SIG-M5 treated with dmso at 0.1 percent for 504 hours (cell line): ENCODE results near the gene QKI.

Source experiments
- DNase-seq: peaks from one replicate; lab custom pipeline; 2025; ENCODE audit not compliant: unreplicated experiment; lab: John Stamatoyannopoulos, UW

The QKI gene

GRCh38 chr6:163390770-163391169 is 23.7 kb upstream of the QKI start:
- no peak for DNase-seq

- DNase-seq = no peak
Measured at GRCh38 chr6:163391985-163392384, 22.5 kb upstream of the QKI start.

GRCh38 chr6:163392533-163392932 is 22.0 kb upstream of the QKI start:
- DNase-seq = no peak

GRCh38 chr6:163393923-163394322 is 20.6 kb upstream of the QKI start:
- no peak for DNase-seq

- DNase-seq = no peak
Measured at GRCh38 chr6:163394659-163395058, 19.9 kb upstream of the QKI start.

GRCh38 chr6:163395122-163395830 is 19.2 kb upstream of the QKI start:
- no peak for DNase-seq

- DNase-seq = no peak
Measured at GRCh38 chr6:163395831-163396185, 18.7 kb upstream of the QKI start.

- DNase-seq = no peak
Measured at GRCh38 chr6:163397326-163397725, 17.2 kb upstream of the QKI start.

GRCh38 chr6:163398115-163398514 is 16.4 kb upstream of the QKI start:
- no peak for DNase-seq

- DNase-seq = peak; percentile 26
Measured at GRCh38 chr6:163398815-163399214, 15.7 kb upstream of the QKI start.

GRCh38 chr6:163400509-163400908 is 14.0 kb upstream of the QKI start:
- no peak for DNase-seq

GRCh38 chr6:163401039-163401885 is 13.3 kb upstream of the QKI start:
- DNase-seq = no peak

GRCh38 chr6:163402616-163403015 is 11.9 kb upstream of the QKI start:
- no peak for DNase-seq

GRCh38 chr6:163404825-163405265 is 9.7 kb upstream of the QKI start:
- peak; percentile 72 for DNase-seq

- DNase-seq = peak; percentile 59
Measured at GRCh38 chr6:163405412-163406309, 8.9 kb upstream of the QKI start.

- no peak for DNase-seq
Measured at GRCh38 chr6:163406366-163406765, 8.2 kb upstream of the QKI start.

GRCh38 chr6:163406830-163407229 is 7.7 kb upstream of the QKI start:
- DNase-seq = no peak

- no peak for DNase-seq
Measured at GRCh38 chr6:163408352-163408991, 6.0 kb upstream of the QKI start.

GRCh38 chr6:163409712-163410111 is 4.8 kb upstream of the QKI start:
- no peak for DNase-seq

- no peak for DNase-seq
Measured at GRCh38 chr6:163412341-163412740, 2.2 kb upstream of the QKI start.

GRCh38 chr6:163412801-163413344 is 1.6 kb upstream of the QKI start:
- DNase-seq = peak; percentile 82
